Measurements from ENCODE around the gene KCTD17. TPM values are rescaled to one million over a fixed set of nuclear protein-coding genes. Genes with fewer than 3 reads are reported as not detected.

KCTD17 gene
- total RNA-seq, 2 donors from 2014 or later, result 3.6 to 8.3 TPM

GRCh38 chr22:37080438-37080837 lies 28.9 kb downstream of the KCTD17 start:
- intact Hi-C loops (cut with DNase I), result no loop called here
- H3K36me3 ChIP-seq (replicated peaks in 1 of 2; ENCODE audit: insufficient read depth in 1 of 2, low read depth in 2 of 2), result no peaks in the 10 kb centered on the region
- H3K27ac ChIP-seq, result no peak overlapping the region
- ATAC-seq (no peak), DNase-seq (no peak)
- 87 to 91% methylated on average over 4 to 6 of the region's 6 CpGs for WGBS, 2 donors
- no peaks in the 10 kb centered on the region for H3K27me3 ChIP-seq
- no peaks in the 10 kb centered on the region for H3K4me1 ChIP-seq
- H3K4me3 ChIP-seq, result no peak overlapping the region
- no peaks in the 10 kb centered on the region for H3K9me3 ChIP-seq
- no peak for TF ChIP-seq POLR2A (IDR thresholded peaks at IDR 0.05)
- TF ChIP-seq, protein P1, sequence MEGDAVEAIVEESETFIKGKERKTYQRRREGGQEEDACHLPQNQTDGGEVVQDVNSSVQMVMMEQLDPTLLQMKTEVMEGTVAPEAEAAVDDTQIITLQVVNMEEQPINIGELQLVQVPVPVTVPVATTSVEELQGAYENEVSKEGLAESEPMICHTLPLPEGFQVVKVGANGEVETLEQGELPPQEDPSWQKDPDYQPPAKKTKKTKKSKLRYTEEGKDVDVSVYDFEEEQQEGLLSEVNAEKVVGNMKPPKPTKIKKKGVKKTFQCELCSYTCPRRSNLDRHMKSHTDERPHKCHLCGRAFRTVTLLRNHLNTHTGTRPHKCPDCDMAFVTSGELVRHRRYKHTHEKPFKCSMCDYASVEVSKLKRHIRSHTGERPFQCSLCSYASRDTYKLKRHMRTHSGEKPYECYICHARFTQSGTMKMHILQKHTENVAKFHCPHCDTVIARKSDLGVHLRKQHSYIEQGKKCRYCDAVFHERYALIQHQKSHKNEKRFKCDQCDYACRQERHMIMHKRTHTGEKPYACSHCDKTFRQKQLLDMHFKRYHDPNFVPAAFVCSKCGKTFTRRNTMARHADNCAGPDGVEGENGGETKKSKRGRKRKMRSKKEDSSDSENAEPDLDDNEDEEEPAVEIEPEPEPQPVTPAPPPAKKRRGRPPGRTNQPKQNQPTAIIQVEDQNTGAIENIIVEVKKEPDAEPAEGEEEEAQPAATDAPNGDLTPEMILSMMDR (IDR thresholded peaks at IDR 0.05), result no peak

GRCh38 chr22:37080838-37081237 lies 29.3 kb downstream of the KCTD17 start:
- no peak overlapping the region for H3K4me3 ChIP-seq
- no peaks in the 10 kb centered on the region for H3K27me3 ChIP-seq
- H3K27ac ChIP-seq, result no peak overlapping the region
- TF ChIP-seq POLR2A (IDR thresholded peaks at IDR 0.05), result no peak
- TF ChIP-seq, protein P1 (IDR thresholded peaks at IDR 0.05), result no peak
- intact Hi-C loops (cut with DNase I), result no loop called here
- no peaks in the 10 kb centered on the region for H3K4me1 ChIP-seq
- no peaks in the 10 kb centered on the region for H3K9me3 ChIP-seq
- H3K36me3 ChIP-seq (replicated peaks in 1 of 2; ENCODE audit: insufficient read depth in 1 of 2, low read depth in 2 of 2), result no peaks in the 10 kb centered on the region
- ATAC-seq (no peak), DNase-seq (no peak)
- WGBS, 2 donors, result 80 to 89% methylated on average over 4 to 12 of the region's 12 CpGs

- DNase-seq (no peak), ATAC-seq (no peak)
- intact Hi-C loops (cut with DNase I), result no loop called here
- TF ChIP-seq, protein P1 (IDR thresholded peaks at IDR 0.05), result no peak
- no peaks in the 10 kb centered on the region for H3K9me3 ChIP-seq
- 68 to 75% methylated on average over 7 to 10 of the region's 10 CpGs for WGBS, 2 donors
- H3K27me3 ChIP-seq, result no peaks in the 10 kb centered on the region
- H3K36me3 ChIP-seq (replicated peaks in 1 of 2; ENCODE audit: insufficient read depth in 1 of 2, low read depth in 2 of 2), result no peaks in the 10 kb centered on the region
- H3K4me3 ChIP-seq, result no peak overlapping the region
- H3K4me1 ChIP-seq, result no peaks in the 10 kb centered on the region
- H3K27ac ChIP-seq, result no peak overlapping the region
Observed at GRCh38 chr22:37082251-37082873, 30.8 kb downstream of the KCTD17 start.

DNA sequence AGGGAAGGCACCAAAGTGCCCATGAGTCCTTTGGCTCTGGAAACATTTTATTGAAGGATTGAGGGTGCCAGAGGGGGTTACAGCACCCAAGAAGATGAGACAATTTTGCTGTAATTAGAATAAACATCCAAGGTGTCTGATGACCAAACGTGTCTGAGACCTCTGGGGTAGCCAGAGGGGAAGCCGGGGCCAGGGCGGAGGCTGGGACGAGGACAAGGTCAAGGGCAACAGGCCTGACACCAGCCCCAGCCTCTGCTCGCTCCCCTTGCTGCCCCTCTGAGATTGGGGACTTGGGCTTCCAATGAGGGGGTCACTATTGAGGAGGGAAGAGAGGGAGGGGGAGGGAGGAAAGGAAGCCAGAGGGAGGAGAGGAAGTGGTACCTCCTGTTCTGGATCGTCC lies 32.4 kb downstream of the KCTD17 start:
- intact Hi-C loops (cut with DNase I), result no loop called here
- ATAC-seq (no peak), DNase-seq (no peak)
- H3K9me3 ChIP-seq, result no peaks in the 10 kb centered on the region
- H3K4me3 ChIP-seq, result no peak overlapping the region
- no peaks in the 10 kb centered on the region for H3K4me1 ChIP-seq
- H3K27ac ChIP-seq, result no peak overlapping the region
- no peaks in the 10 kb centered on the region for H3K27me3 ChIP-seq
- no peaks in the 10 kb centered on the region for H3K36me3 ChIP-seq (replicated peaks in 1 of 2; ENCODE audit: insufficient read depth in 1 of 2, low read depth in 2 of 2)
- WGBS, 2 donors, result 70 to 81% methylated on average over 6 of the region's 6 CpGs
- TF ChIP-seq POLR2A (IDR thresholded peaks at IDR 0.05), result no peak
- TF ChIP-seq, protein P1 (IDR thresholded peaks at IDR 0.05), result no peak

DNA sequence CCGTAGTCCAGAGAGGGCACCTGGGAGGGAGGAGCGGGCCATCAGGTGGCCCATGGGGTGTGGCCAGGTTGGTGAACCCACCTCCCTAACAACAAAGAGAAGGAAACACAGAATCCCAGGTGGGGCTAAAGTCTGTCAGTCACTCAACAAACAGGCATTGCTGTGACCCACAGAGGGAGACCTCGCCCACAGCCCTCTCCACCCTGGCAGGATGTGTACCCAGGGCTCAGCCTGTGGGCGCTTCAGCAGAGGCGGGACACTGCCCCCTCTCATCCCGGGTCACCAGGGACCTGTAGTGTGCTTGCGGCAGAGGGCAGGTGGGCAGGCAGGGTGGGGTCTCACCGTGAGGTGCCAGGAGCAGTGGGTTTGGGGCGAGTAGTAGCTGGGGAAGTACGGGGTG lies 32.8 kb downstream of the KCTD17 start:
- Histone ChIP-seq H3K9me3 (no peaks in the 10 kb centered on the region), H3K27ac (no peak overlapping the region), H3K36me3 (replicated peaks in 1 of 2; ENCODE audit: insufficient read depth in 1 of 2, low read depth in 2 of 2) (no peaks in the 10 kb centered on the region), H3K4me3 (no peak overlapping the region), H3K4me1 (no peaks in the 10 kb centered on the region), H3K27me3 (no peaks in the 10 kb centered on the region)
- intact Hi-C loops (cut with DNase I), result no loop called here
- TF ChIP-seq, protein P1 (IDR thresholded peaks at IDR 0.05), result no peak
- no peak for TF ChIP-seq POLR2A (IDR thresholded peaks at IDR 0.05)
- ATAC-seq (no peak), DNase-seq (no peak)
- WGBS, 2 donors, result 70 to 86% methylated on average over 2 to 10 of the region's 10 CpGs
